Uterus (tissue), 2 donors: ENCODE measurements around the gene CCDC88B.

Source experiments
- CTCF ChIP-seq, 4 experiments: fragments of 200-600 bp in 2 of 4; fragments of 450-650 bp in 2 of 4; sonication (generic) in 2 of 4; IDR thresholded peaks; one replicate each; pipeline ENCODE4 v1.5.1; 2016 to 2019; ENCODE audit warnings: antibody characterized with exemption in 4 of 4, mild to moderate bottlenecking in 2 of 4, moderate library complexity in 1 of 4
- POLR2A ChIP-seq, 2 donors: fragments of 450-650 bp; IDR thresholded peaks; one replicate each; pipeline ENCODE4 v1.6.1; 2016; ENCODE audit warnings: antibody characterized with exemption in 2 of 2, mild to moderate bottlenecking in 1 of 2, moderate library complexity in 1 of 2

GRCh38 chr11:64339286-64339685, 718 bp upstream of the CCDC88B start:
- TF ChIP-seq CTCF (IDR thresholded peaks at IDR 0.05) (no peak), POLR2A (IDR thresholded peaks at IDR 0.05) (no peak)
